ENCODE data around the gene ZNRD2. TPM values are rescaled to one million over a fixed set of nuclear protein-coding genes. Genes with fewer than 3 reads are reported as not detected.

Gene ZNRD2
- total RNA-seq, 1 experiment from 2014 or later: 40.7 TPM

DNA sequence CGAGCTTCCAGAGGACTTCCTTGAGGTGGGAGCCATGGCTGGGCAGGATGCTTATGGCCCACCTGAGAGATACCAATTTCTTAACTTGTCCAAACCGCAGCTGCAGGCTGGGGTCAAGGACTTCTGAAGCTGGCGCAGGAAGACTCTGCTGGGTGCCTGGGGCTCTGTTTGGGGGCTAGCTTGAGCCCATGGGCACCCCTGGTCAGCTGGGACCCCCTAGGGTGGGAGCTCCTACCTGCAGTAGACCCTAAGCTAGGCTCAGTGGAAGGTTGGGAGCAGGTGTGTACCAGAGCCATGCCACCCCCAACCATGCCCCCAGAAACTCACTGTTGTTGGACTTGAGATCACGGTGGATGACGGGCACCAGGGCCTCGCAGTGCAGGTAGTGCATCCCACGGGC is 42.4 kb downstream of the ZNRD2 start:
- Mint-ChIP-seq H3K9me3 (ENCODE audit: low read depth, unreplicated experiment) (no peaks in the 10 kb centered on the region), H3K27ac (ENCODE audit: unreplicated experiment) (peak overlapping the region; percentile 95), H3K4me3 (ENCODE audit: low read depth, unreplicated experiment) (peak overlapping the region; percentile 93), H3K27me3 (ENCODE audit: unreplicated experiment) (no peaks in the 10 kb centered on the region), H3K36me3 (ENCODE audit: insufficient read depth, unreplicated experiment) (peaks cover 83% of the 10 kb centered on the region), H3K4me1 (ENCODE audit: low read depth, unreplicated experiment) (peaks cover 46% of the 10 kb centered on the region)
- BruUV-seq (replicated peaks): no TSS peak
- TF ChIP-seq, protein P1, sequence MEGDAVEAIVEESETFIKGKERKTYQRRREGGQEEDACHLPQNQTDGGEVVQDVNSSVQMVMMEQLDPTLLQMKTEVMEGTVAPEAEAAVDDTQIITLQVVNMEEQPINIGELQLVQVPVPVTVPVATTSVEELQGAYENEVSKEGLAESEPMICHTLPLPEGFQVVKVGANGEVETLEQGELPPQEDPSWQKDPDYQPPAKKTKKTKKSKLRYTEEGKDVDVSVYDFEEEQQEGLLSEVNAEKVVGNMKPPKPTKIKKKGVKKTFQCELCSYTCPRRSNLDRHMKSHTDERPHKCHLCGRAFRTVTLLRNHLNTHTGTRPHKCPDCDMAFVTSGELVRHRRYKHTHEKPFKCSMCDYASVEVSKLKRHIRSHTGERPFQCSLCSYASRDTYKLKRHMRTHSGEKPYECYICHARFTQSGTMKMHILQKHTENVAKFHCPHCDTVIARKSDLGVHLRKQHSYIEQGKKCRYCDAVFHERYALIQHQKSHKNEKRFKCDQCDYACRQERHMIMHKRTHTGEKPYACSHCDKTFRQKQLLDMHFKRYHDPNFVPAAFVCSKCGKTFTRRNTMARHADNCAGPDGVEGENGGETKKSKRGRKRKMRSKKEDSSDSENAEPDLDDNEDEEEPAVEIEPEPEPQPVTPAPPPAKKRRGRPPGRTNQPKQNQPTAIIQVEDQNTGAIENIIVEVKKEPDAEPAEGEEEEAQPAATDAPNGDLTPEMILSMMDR (IDR thresholded peaks at IDR 0.05; ENCODE audit: unreplicated experiment): no peak
- no peak for DNase-seq
- intact Hi-C loops (cut with micrococcal nuclease; ENCODE audit: unreplicated experiment): no loop called here
- CTCF ChIA-PET: interaction anchor here (0.6 kb wide), 1 partner anchor 10 kb away, joined by 3 read pairs; no protein-coding TSS in a partner anchor

DNA sequence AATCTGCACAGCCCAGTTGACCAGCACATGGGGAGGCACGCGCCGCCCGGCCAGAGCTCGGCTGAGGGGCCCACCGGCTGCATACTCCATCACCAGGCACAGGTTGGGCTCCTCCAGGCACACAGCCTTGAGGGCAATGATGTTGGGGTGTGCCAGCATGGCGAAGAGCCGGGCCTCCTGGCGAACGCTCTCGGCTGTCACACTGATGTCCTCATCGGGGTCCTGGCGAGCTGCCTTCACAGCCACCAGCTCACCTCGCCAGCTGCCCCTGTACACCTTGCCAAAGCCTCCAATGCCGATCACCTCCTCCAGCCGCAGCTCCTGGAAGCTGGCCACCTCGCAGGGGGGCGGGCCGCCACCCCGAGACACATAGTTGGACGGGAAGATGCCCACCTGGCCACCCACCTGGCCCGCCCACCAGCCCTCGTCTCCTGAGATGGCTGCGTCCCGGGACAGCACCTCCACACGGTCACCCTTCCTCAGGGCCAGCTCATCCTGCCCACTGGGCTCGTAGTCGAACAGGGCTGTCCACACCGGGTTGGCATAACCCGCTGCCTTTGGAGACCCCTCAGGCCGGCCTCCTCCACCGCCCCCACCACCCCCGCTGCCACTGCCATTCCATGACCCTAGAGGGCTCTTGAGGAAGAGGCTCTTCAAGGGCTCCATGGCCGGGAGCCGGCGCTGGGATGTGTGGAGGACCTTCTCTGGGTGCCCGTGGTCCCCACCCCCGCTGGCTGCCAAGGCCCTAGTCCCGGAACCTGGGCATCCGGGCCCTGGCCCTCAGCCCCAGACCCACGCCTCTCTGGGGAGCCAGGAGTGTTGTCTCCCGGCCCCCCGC is 43.0 kb downstream of the ZNRD2 start:
- Mint-ChIP-seq H3K36me3 (ENCODE audit: insufficient read depth, unreplicated experiment) (peaks cover 86% of the 10 kb centered on the region), H3K4me1 (ENCODE audit: low read depth, unreplicated experiment) (peaks cover 46% of the 10 kb centered on the region), H3K4me3 (ENCODE audit: low read depth, unreplicated experiment) (peak overlapping the region; percentile 93), H3K9me3 (ENCODE audit: low read depth, unreplicated experiment) (no peaks in the 10 kb centered on the region), H3K27me3 (ENCODE audit: unreplicated experiment) (no peaks in the 10 kb centered on the region), H3K27ac (ENCODE audit: unreplicated experiment) (peak overlapping the region; percentile 95)
- TF ChIP-seq, protein P1 (IDR thresholded peaks at IDR 0.05; ENCODE audit: unreplicated experiment): no peak
- intact Hi-C loops (cut with micrococcal nuclease; ENCODE audit: unreplicated experiment): no loop called here
- no TSS peak for BruUV-seq (replicated peaks)
- CTCF ChIA-PET: interaction anchor here (0.6 kb wide), 2 partner anchors 11 to 501 kb away, joined by 3 read pairs; partner anchors contain the start of gene TM7SF2
- DNase-seq: peak; percentile 16

DNA sequence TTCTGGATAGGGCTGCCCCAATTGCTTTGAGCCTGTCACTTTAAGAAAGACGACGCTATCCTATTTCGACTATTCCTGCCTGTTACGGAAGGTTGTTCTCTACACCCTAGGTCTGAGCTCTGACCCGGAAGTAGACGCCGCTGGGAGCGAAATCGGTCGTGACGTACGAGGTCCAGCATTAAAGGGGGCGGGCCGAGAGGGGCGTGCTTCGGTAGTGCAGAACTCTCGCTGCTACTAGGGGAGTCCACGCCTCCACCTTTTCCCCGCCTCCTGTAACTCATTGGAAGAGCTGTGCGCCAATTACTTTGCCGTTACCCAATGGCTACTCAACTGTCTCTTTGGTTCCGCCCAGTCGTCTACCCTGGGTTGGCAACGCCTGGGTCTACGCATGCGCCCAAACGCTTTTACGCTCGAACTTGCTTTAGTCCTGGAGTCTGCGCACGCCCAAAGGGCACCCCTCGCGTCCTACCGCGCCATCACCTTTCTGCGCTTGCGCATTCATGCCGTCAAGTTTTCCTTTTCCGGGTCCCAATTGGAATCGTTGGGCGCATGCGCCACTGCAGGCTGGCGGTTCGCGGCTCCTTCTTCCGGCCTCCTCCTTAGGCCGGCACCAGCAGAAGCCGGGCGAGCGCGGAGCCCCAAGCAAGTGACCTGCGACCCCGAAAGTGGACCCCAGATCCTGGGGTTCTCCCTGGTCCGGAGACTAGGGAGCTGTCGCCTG is 45.1 kb downstream of the ZNRD2 start, which contains the start of gene PCNX3:
Gene PCNX3 (plus strand): TSS at position 548 of the 721 bp plus-strand sequence. CDS start 536 bp downstream, outside the sequence.
- intact Hi-C loops (cut with micrococcal nuclease; ENCODE audit: unreplicated experiment): no loop called here
- peak; percentile 99 for DNase-seq
- Mint-ChIP-seq H3K4me3 (ENCODE audit: low read depth, unreplicated experiment) (peak within 1 kb of the TSS; percentile 93), H3K27me3 (ENCODE audit: unreplicated experiment) (no peaks in the 10 kb centered on the region), H3K9me3 (ENCODE audit: low read depth, unreplicated experiment) (no peaks in the 10 kb centered on the region), H3K27ac (ENCODE audit: unreplicated experiment) (peak within 1 kb of the TSS; percentile 95), H3K4me1 (ENCODE audit: low read depth, unreplicated experiment) (peaks cover 29% of the 10 kb centered on the region), H3K36me3 (ENCODE audit: insufficient read depth, unreplicated experiment) (peaks cover 78% of the 10 kb centered on the region)
- BruUV-seq (replicated peaks): no TSS peak
- CTCF ChIA-PET: interaction anchor here (0.6 to 1.7 kb wide), 11 partner anchors 11 to 267 kb away, joined by 3 to 6 read pairs (median 4); partner anchors contain the start of genes FAM89B, MUS81, SIPA1 and ZNRD2
- TF ChIP-seq, protein P1 (IDR thresholded peaks at IDR 0.05; ENCODE audit: unreplicated experiment): no peak

DNA sequence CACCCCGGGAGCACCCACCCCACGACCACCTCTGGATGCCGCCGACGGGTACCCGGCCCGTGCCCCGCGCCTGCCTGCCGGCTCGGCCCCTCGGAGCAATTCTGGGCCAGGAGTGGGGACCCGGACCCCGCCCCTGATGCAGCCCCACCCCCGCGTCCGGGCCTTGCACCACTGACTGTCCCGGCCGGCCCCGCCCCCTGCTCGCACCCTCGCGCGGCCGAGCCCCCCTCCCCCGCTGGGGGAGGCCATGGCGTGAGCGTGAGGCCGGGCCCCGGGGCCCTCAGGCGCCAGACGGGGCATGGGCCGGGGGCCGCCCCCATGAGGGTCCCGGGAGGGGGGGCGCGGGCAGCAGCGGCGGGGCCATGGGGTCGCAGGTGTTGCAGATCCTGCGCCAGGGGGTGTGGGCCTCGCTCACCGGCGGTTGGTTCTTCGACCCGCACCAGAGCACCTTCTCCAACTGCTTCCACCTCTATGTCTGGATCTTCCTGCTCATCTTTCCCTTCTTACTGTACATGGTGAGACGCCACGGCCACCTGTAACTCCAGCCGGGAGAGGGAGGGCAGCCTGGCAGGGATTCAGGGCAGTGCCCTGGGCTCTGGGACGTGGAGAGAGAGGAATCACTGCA is 45.8 kb downstream of the ZNRD2 start:
- peak overlapping the region; percentile 95 for H3K27ac Mint-ChIP-seq (ENCODE audit: unreplicated experiment)
- TF ChIP-seq, protein P1 (IDR thresholded peaks at IDR 0.05; ENCODE audit: unreplicated experiment): no peak
- H3K27me3 Mint-ChIP-seq (ENCODE audit: unreplicated experiment): no peaks in the 10 kb centered on the region
- CTCF ChIA-PET: interaction anchor here (1.4 to 1.7 kb wide), 3 partner anchors 22 to 43 kb away, joined by 3 to 6 read pairs (median 5); partner anchors contain the start of genes FAM89B and SIPA1
- H3K9me3 Mint-ChIP-seq (ENCODE audit: low read depth, unreplicated experiment): no peaks in the 10 kb centered on the region
- peaks cover 22% of the 10 kb centered on the region for H3K4me1 Mint-ChIP-seq (ENCODE audit: low read depth, unreplicated experiment)
- peaks cover 76% of the 10 kb centered on the region for H3K36me3 Mint-ChIP-seq (ENCODE audit: insufficient read depth, unreplicated experiment)
- intact Hi-C loops (cut with micrococcal nuclease; ENCODE audit: unreplicated experiment): no loop called here
- DNase-seq: peak; percentile 59
- BruUV-seq (replicated peaks): no TSS peak
- peak overlapping the region; percentile 93 for H3K4me3 Mint-ChIP-seq (ENCODE audit: low read depth, unreplicated experiment)
